Transverse colon (tissue), 4 donors: ENCODE results near the gene SYTL5. TPM values are rescaled to one million over a fixed set of nuclear protein-coding genes. Genes with fewer than 3 reads are reported as not detected.

Experiments used
- DNase-seq: peaks from one replicate; pipeline ENCODE4 v3.0.0-alpha.2; 2019
- H3K27ac ChIP-seq, 4 donors: fragments of 200-600 bp; sonication (generic); 2 replicates each; pipeline ENCODE4 v1.5.1; 2016 to 2018; ENCODE audit warnings: inconsistent platforms in 4 of 4
- H3K27me3 ChIP-seq: fragments of 200-600 bp; sonication (generic); 2 replicates; pipeline ENCODE4 v1.5.1; 2017; ENCODE audit warnings: inconsistent platforms
- H3K36me3 ChIP-seq, 4 donors: fragments of 200-600 bp; sonication (generic); 2 replicates each; pipeline ENCODE4 v1.5.1; 2017 to 2019; ENCODE audit warnings: inconsistent platforms in 4 of 4
- H3K4me1 ChIP-seq, 4 donors: fragments of 200-600 bp; sonication (generic); 2 replicates each; pipeline ENCODE4 v1.5.1; 2017 to 2020; ENCODE audit warnings: inconsistent platforms in 4 of 4
- H3K4me3 ChIP-seq, 4 donors: fragments of 200-600 bp; sonication (generic); 1 replicate in 1 of 4; 2 replicates in 3 of 4; pipeline versions ENCODE4 v1.5.1 to v1.6.1; 2017 to 2019; ENCODE audit warnings: inconsistent platforms in 4 of 4
- H3K9me3 ChIP-seq, 2 donors: fragments of 200-600 bp; sonication (generic); 2 replicates each; pipeline ENCODE4 v1.5.1; 2017 to 2019; ENCODE audit warnings: inconsistent platforms in 2 of 2
- CTCF ChIP-seq, 5 experiments: fragments of 200-600 bp in 3 of 5; fragments of 450-650 bp in 2 of 5; sonication (generic) in 3 of 5; IDR thresholded peaks; 1 replicate in 2 of 5; 2 replicates in 3 of 5; pipeline ENCODE4 v1.5.1; 2016 to 2017; ENCODE audit warnings: antibody characterized with exemption in 5 of 5, inconsistent platforms in 3 of 5, mild to moderate bottlenecking in 2 of 5, moderate library complexity in 1 of 5
- EP300 ChIP-seq: sonication (generic); formaldehyde crosslinking; IDR thresholded peaks from one replicate; pipeline ENCODE4 v1.6.1; 2017; ENCODE audit warnings: antibody characterized with exemption, low read depth
- POLR2A ChIP-seq: fragments of 450-650 bp; IDR thresholded peaks from one replicate; pipeline ENCODE4 v1.6.1; 2016; ENCODE audit warnings: antibody characterized with exemption, mild to moderate bottlenecking, moderate library complexity
- POLR2AphosphoS5 ChIP-seq, 3 donors: sonication (generic); formaldehyde crosslinking; IDR thresholded peaks; one replicate each; pipeline ENCODE4 v1.6.1; 2016; ENCODE audit warnings: antibody characterized with exemption in 3 of 3
- WGBS, 2 donors: methylation state at CpG; one replicate each; pipeline ENCODE4 v1.1.5; 2018; ENCODE audit warnings: low coverage in 1 of 2; 5-methylcytosine and 5-hydroxymethylcytosine counted together
- in situ Hi-C, 4 donors: fragments of 200-750 bp; cut with MboI; loops; one replicate each; pipeline versions ENCODE4 v1.15.0 to v1.15.1; 2017; ENCODE audit warnings: low sequenced_read_pairs in 3 of 4, low pct_ligation_motif_present in 1 of 4, low pct_unique_long_range_greater_than_20kb in 1 of 4
- intact Hi-C: fragments of 100-400 bp; cut with DNase I; formaldehyde crosslinking; loops from one replicate; pipeline ENCODE4 v1.15.1; 2023; ENCODE audit warnings: low total_unique reads
- total RNA-seq, 4 donors: library from RNA; depleted of rRNA; stranded (reverse); fragments of >200 nt; gene quantifications; one replicate each; pipeline ENCODE4 v1.1.0, GENCODE V29; 2016

The SYTL5 gene
- total RNA-seq, 4 donors from 2014 or later, result 0.60 to 8.1 (median 5.5) TPM

- no peak for DNase-seq
- in situ Hi-C loops (no loop called here), intact Hi-C loops (no loop called here)
- Histone ChIP-seq H3K4me3 (no peak overlapping the region), H3K4me1 (no peaks in the 10 kb centered on the region), H3K9me3 (no peaks in the 10 kb centered on the region), H3K27me3 (no peaks in the 10 kb centered on the region), H3K36me3 (no peaks in the 10 kb centered on the region), H3K27ac (no peak overlapping the region)
- TF ChIP-seq POLR2A (no peak), EP300 (no peak), CTCF (IDR thresholded peaks at IDR 0.05) (no peak), POLR2AphosphoS5 (IDR thresholded peaks at IDR 0.05) (no peak)
- 82% methylated on average over 2 of the region's 2 CpGs; no CpG with 5 or more reads in 1 of the 2 donors for WGBS, 2 donors
Observed at GRCh38 chrX:38138900-38139299, 132.5 kb downstream of the SYTL5 start.

DNA sequence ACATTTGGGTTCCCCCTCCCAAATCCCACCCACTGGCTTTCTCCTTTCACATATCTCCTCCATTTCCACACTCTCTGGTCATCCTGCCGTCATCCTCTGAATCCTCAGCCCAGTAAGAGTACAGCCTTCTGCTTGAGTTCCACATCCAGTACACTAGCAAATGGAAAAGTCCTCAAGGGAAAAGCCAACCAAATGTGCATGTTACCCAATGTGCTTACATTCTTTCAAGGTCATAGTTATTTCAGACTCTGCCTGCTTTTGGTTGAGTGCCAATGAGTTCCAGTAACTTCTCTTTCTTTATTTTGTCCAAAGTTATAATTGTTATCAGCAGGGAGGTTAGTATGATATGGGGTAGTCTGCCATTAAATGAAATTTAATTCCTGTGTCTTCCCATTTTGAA is 136.3 kb downstream of the SYTL5 start:
- no peak overlapping the region for H3K27ac ChIP-seq
- in situ Hi-C loops, result no loop called here

GRCh38 chrX:38149016-38149415 is 142.7 kb downstream of the SYTL5 start:
- H3K9me3 ChIP-seq, result no peaks in the 10 kb centered on the region
- intact Hi-C loops (no loop called here), in situ Hi-C loops (no loop called here)
- no peaks in the 10 kb centered on the region for H3K4me1 ChIP-seq
- no peak overlapping the region for H3K27ac ChIP-seq
- DNase-seq, result no peak
- H3K4me3 ChIP-seq, result no peak overlapping the region
- 73% methylated on average over 2 of the region's 2 CpGs; no CpG with 5 or more reads in 1 of the 2 donors for WGBS, 2 donors
- TF ChIP-seq POLR2A, result no peak
- TF ChIP-seq EP300, result no peak
- H3K27me3 ChIP-seq, result no peaks in the 10 kb centered on the region
- no peaks in the 10 kb centered on the region for H3K36me3 ChIP-seq

More for the DNA sequence above, 136.3 kb downstream of the SYTL5 start:
- WGBS, 2 donors, result 64% methylated on average over 1 of the region's 1 CpG; no CpG with 5 or more reads in 1 of the 2 donors
- Histone ChIP-seq H3K4me1 (no peaks in the 10 kb centered on the region), H3K36me3 (no peaks in the 10 kb centered on the region), H3K4me3 (no peak overlapping the region), H3K9me3 (no peaks in the 10 kb centered on the region), H3K27me3 (no peaks in the 10 kb centered on the region)
- intact Hi-C loops, result no loop called here
- no peak for TF ChIP-seq POLR2A
- no peak for TF ChIP-seq POLR2AphosphoS5 (IDR thresholded peaks at IDR 0.05)
- TF ChIP-seq EP300, result no peak
- no peak for TF ChIP-seq CTCF (IDR thresholded peaks at IDR 0.05)
- DNase-seq, result no peak

GRCh38 chrX:38150993-38151392 is 144.6 kb downstream of the SYTL5 start:
- Histone ChIP-seq H3K4me1 (no peaks in the 10 kb centered on the region), H3K4me3 (no peak overlapping the region), H3K27ac (no peak overlapping the region), H3K36me3 (no peaks in the 10 kb centered on the region), H3K27me3 (no peaks in the 10 kb centered on the region), H3K9me3 (no peaks in the 10 kb centered on the region)
- intact Hi-C loops (no loop called here), in situ Hi-C loops (loop anchor here in 1 of 4 donors (25.0 kb wide), 1 partner anchor 214 kb away; no protein-coding TSS in a partner anchor)
- no peak for DNase-seq
- TF ChIP-seq CTCF (IDR thresholded peaks at IDR 0.05) (no peak), POLR2AphosphoS5 (IDR thresholded peaks at IDR 0.05) (no peak), POLR2A (no peak), EP300 (no peak)
- 75 to 90% methylated on average over 3 to 4 of the region's 4 CpGs for WGBS, 2 donors

DNA sequence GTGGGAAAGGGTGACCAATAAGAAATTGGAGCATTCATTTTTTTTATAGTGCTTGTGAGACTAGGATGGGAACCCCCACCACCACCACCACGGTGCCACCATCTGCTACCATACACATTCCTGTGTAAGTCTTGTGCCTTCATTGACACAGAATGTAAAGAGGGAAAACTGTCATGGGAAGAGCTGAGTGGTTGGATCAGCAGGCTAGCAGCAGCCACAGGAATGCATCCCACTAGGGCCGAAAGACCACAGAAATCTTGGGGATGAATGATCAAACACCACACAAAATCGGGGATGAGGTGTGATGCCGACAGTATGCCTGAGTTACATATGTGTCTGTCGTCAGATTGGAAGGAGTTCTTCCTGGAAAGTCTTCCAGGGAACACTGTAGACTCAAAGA is 145.1 kb downstream of the SYTL5 start:
- no peaks in the 10 kb centered on the region for H3K27me3 ChIP-seq
- WGBS, 2 donors, result 75% methylated on average over 5 of the region's 5 CpGs; no CpG with 5 or more reads in 1 of the 2 donors
- intact Hi-C loops (no loop called here), in situ Hi-C loops (loop anchor here in 1 of 4 donors (25.0 kb wide), 1 partner anchor 214 kb away; no protein-coding TSS in a partner anchor)
- no peaks in the 10 kb centered on the region for H3K4me1 ChIP-seq
- H3K36me3 ChIP-seq, result no peaks in the 10 kb centered on the region
- no peaks in the 10 kb centered on the region for H3K9me3 ChIP-seq
- no peak overlapping the region for H3K4me3 ChIP-seq
- no peak for TF ChIP-seq CTCF (IDR thresholded peaks at IDR 0.05)
- no peak for TF ChIP-seq EP300
- TF ChIP-seq POLR2A, result no peak
- TF ChIP-seq POLR2AphosphoS5 (IDR thresholded peaks at IDR 0.05), result no peak
- DNase-seq, result no peak
- H3K27ac ChIP-seq, result no peak overlapping the region
